ENCODE data around the gene SLC2A3. TPM values are rescaled to one million over a fixed set of nuclear protein-coding genes. Genes with fewer than 3 reads are reported as not detected.
A peak's percentile ranks its signal among the peaks of the same experiment; 100 is the strongest.
"Not testable (repeated sequence)": the region's sequence is repeated elsewhere in the genome, so short reads cannot be mapped to it uniquely, and the experiment has no call there.

The SLC2A3 gene
- total and polyA plus RNA-seq, 12 donors: 7.2 to 52.4 (median 23.0) TPM

DNA sequence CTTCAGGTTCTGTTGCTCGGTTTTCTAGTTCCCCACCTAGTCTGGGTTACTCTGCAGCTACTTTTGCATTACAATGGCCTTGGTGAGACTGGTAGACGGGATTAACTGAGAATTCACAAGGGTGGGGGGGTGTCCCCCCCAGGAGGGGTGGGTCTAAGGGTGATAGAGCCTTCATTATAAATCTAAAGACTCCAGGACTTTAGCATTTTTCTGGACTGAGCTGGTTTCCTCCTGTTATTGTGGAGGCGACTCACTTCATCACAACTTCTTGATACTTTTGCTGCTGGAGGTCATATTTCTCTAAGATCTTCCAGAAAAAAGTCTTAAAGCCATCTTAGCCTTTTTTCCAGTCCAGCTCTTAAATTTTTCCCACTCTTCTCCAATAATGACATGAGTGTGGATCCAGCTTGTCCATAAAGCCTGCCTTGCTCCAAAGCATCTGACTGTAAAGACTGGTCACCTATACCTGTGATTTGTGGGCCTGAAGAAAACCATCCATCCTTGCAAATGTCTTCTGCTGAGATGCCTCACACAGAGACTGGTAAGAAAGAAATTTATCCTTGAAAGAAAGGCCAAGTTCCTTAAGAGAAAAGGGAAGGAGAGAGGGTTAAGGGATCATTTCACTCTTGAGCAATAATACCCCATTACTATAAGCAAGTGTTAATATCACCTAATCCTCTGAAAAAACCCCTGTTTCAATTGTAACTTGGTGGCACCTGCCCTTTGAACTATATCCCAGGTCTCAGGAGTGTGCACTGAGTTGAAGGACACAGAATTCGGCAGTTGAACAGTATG is 43.6 kb downstream of the SLC2A3 start:
- DNase-seq: no peak
- Histone ChIP-seq H3K27me3 (no peaks in the 10 kb centered on the region), H3K36me3 (replicated peaks in 1 of 2) (no peaks in the 10 kb centered on the region), H3K4me1 (replicated peaks in 1 of 2) (no peaks in the 10 kb centered on the region), H3K4me3 (no peak overlapping the region), H3K9me3 (replicated peaks in 1 of 3) (no peaks in the 10 kb centered on the region), H3K27ac (no peak overlapping the region)
- WGBS, 4 donors: 65 to 75% (median 71%) methylated on average over 3 to 4 of the region's 4 CpGs
- intact Hi-C loops (cut with DNase I): no loop called here
- TF ChIP-seq, protein P1, sequence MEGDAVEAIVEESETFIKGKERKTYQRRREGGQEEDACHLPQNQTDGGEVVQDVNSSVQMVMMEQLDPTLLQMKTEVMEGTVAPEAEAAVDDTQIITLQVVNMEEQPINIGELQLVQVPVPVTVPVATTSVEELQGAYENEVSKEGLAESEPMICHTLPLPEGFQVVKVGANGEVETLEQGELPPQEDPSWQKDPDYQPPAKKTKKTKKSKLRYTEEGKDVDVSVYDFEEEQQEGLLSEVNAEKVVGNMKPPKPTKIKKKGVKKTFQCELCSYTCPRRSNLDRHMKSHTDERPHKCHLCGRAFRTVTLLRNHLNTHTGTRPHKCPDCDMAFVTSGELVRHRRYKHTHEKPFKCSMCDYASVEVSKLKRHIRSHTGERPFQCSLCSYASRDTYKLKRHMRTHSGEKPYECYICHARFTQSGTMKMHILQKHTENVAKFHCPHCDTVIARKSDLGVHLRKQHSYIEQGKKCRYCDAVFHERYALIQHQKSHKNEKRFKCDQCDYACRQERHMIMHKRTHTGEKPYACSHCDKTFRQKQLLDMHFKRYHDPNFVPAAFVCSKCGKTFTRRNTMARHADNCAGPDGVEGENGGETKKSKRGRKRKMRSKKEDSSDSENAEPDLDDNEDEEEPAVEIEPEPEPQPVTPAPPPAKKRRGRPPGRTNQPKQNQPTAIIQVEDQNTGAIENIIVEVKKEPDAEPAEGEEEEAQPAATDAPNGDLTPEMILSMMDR (IDR thresholded peaks at IDR 0.05): no peak
- no peak for TF ChIP-seq POLR2A (IDR thresholded peaks at IDR 0.05)

DNA sequence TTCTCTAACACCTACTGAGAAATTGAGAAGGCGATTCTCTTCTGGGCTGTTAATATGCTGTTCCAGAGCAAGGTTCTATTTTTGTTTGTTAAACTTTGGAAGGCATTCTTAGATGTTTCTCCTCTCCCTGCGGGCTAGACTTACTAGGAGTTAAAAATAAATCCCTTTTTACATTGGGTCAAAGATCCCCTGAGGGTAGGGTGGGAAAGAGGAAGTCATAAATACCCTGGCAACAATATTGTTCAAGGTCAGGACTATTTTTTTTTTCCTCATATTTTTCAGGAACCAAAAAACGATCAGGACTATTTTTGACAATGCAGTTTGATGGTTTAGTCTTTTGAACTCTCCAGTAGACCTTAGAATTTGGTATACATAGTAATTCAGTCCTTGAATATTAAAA is 51.3 kb downstream of the SLC2A3 start:
- H3K36me3 ChIP-seq (replicated peaks in 1 of 2): no peaks in the 10 kb centered on the region
- no peaks in the 10 kb centered on the region for H3K9me3 ChIP-seq (replicated peaks in 1 of 3)
- H3K27ac ChIP-seq: peak overlapping the region in 2 of 5 donors; percentile 16 to 64
- H3K4me1 ChIP-seq (replicated peaks in 1 of 2): peaks cover 0 to 11% of the 10 kb centered on the region in 2 donors
- no peaks in the 10 kb centered on the region for H3K27me3 ChIP-seq
- intact Hi-C loops (cut with DNase I): no loop called here
- WGBS, 4 donors: 11 to 23% (median 17%) methylated on average over 3 of the region's 3 CpGs
- no peak overlapping the region for H3K4me3 ChIP-seq
- no peak for DNase-seq
- TF ChIP-seq, protein P1 (IDR thresholded peaks at IDR 0.05): no peak
- no peak for TF ChIP-seq POLR2A (IDR thresholded peaks at IDR 0.05)

DNA sequence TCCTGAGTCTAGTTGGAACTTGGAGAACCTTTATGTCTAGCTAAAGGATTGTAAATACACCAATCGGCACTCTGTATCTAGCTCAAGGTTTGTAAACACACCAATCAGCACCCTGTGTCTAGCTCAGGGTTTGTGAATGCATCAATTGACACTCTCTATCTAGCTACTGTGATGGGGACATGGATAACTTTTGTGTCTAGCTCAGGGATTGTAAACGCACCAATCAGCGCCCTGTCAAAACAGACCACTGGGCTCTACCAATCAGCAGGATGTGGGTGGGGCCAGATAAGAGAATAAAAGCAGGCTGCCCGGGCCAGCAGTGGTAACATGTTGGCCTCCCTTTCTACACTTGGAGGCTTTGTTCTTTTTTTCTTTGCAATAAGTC is 54.3 kb downstream of the SLC2A3 start:
- H3K27ac ChIP-seq; DNase-seq; H3K9me3 ChIP-seq (replicated peaks in 1 of 3); intact Hi-C loops (cut with DNase I); H3K36me3 ChIP-seq (replicated peaks in 1 of 2); H3K27me3 ChIP-seq; H3K4me3 ChIP-seq: not testable (repeated sequence)
- WGBS, 4 donors: 73 to 89% (median 81%) methylated on average over 2 to 4 of the region's 4 CpGs
- peaks cover 0 to 11% of the 10 kb centered on the region in 2 donors for H3K4me1 ChIP-seq (replicated peaks in 1 of 2)

DNA sequence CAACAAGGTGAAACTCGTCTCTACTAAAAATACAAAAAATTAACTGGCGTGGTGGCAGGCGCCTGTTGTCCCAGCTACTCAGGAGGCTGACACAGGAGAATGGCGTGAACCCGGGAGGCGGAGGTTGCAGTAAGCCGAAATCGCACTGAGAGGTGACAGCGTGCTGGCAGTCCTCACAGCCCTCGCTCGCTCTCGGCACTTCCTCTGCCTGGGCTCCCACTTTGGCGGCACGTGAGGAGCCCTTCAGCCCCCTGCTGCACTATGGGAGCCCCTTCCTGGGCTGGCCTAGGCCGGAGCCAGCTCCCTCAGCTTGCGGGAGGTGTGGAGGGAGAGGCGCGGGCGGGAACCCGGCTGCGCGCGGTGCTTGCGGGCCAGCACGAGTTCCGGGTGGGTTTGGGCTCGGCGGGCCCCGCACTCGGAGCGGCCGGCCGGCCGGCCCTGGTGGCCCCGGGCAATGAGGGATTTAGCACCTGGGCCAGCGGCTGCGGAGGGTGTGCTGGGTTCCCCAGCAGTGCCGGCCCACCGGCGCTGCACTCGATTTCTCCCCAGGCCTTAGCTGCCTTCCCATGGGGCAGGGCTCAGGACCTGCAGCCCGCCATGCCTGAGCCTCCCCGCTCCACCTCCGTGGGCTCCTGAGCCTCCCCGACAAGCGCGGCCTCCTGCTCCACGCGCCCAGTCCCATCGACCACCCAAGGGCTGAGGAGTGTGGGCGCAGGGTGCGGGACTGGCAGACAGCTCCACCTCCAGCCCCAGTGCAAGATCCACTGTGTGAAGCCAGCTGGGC is 54.8 kb downstream of the SLC2A3 start:
- H3K4me3 ChIP-seq; DNase-seq; H3K36me3 ChIP-seq (replicated peaks in 1 of 2); H3K27ac ChIP-seq; H3K27me3 ChIP-seq; intact Hi-C loops (cut with DNase I); H3K9me3 ChIP-seq (replicated peaks in 1 of 3): not testable (repeated sequence)
- peaks cover 0 to 11% of the 10 kb centered on the region in 2 donors for H3K4me1 ChIP-seq (replicated peaks in 1 of 2)
- whole genome bisulfite sequencing, 4 donors: 91 to 96% (median 93%) methylated on average over 19 to 52 of the region's 52 CpGs

DNA sequence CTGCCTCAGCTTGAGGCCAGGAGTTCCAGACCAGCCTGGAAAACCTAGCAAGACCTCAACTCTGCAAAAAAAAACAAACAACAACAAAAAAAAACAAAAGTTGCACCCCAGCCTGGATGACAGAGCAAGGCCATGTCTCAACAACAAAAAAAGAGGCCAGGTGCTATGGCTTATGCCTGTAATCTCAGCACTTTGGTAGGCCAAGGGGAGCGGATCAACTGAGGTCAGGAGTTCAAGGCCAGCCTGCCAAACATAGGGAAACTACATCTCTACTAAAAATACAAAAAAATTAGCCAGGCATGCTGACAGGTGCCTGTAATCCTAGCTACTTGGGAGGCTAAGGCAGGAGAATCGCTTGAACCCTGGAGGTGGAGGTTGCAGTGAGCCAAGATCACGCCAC is 56.7 kb downstream of the SLC2A3 start:
- Histone ChIP-seq H3K4me3 (no peak overlapping the region), H3K27me3 (no peaks in the 10 kb centered on the region), H3K9me3 (replicated peaks in 1 of 3) (no peaks in the 10 kb centered on the region), H3K36me3 (replicated peaks in 1 of 2) (no peaks in the 10 kb centered on the region), H3K27ac (no peak overlapping the region), H3K4me1 (replicated peaks in 1 of 2) (peaks cover 0 to under 1% of the 10 kb centered on the region in 2 donors)
- TF ChIP-seq, protein P1 (IDR thresholded peaks at IDR 0.05): no peak
- TF ChIP-seq POLR2A (IDR thresholded peaks at IDR 0.05): no peak
- WGBS, 4 donors: 63 to 73% (median 70%) methylated on average over 3 of the region's 3 CpGs
- no peak for DNase-seq
- intact Hi-C loops (cut with DNase I): no loop called here
